ENCODE results near the gene MTERF1.
A peak's percentile ranks its signal among the peaks of the same experiment; 100 is the strongest.
"Not testable (repeated sequence)": the region's sequence is repeated elsewhere in the genome, so short reads cannot be mapped to it uniquely, and the experiment has no call there.

MTERF1 gene
- total RNA-seq, result 4.6 to 25.1 (median 11.5) reads per million in 17 experiments

GRCh38 chr7:91880413-91881241, at the start of gene MTERF1:
Gene MTERF1, minus strand, starts transcription at chr7:91880702. Its CDS starts 619 bp downstream, at chr7:91880083.
- peak; percentile 96 to 98 (median 97) for DNase-seq

GRCh38 chr7:91929463-91929862, 49.0 kb upstream of the MTERF1 start:
- DNase-seq, result no peak

- DNase-seq, result no peak
These were observed 47.4 kb upstream of the MTERF1 start for GRCh38 chr7:91927912-91928311.

- no peak for DNase-seq
These were observed 42.4 kb upstream of the MTERF1 start for GRCh38 chr7:91922857-91923256.

- DNase-seq, result no peak
These were observed 37.9 kb upstream of the MTERF1 start for GRCh38 chr7:91918356-91918755.

GRCh38 chr7:91916051-91916440, 35.5 kb upstream of the MTERF1 start:
- DNase-seq, result no peak

- no peak for DNase-seq
These were observed 35.0 kb upstream of the MTERF1 start for GRCh38 chr7:91915401-91916050.

- DNase-seq, result no peak
These were observed 33.1 kb upstream of the MTERF1 start for GRCh38 chr7:91913612-91914011.

GRCh38 chr7:91912494-91912893, 32.0 kb upstream of the MTERF1 start:
- DNase-seq, result no peak

- no peak for DNase-seq
These were observed 30.6 kb upstream of the MTERF1 start for GRCh38 chr7:91911121-91911520.

GRCh38 chr7:91910171-91910570, 29.7 kb upstream of the MTERF1 start:
- peak in 3 of 4 experiments; percentile 24 to 41 (median 30) for DNase-seq

GRCh38 chr7:91899563-91899962, 19.1 kb upstream of the MTERF1 start:
- no peak for DNase-seq

GRCh38 chr7:91898240-91898992, 17.9 kb upstream of the MTERF1 start:
- DNase-seq, result no peak

GRCh38 chr7:91894781-91895480, 14.4 kb upstream of the MTERF1 start:
- no peak for DNase-seq

- not testable (repeated sequence) for DNase-seq
These were observed 13.2 kb upstream of the MTERF1 start for GRCh38 chr7:91893699-91894098.

- DNase-seq, result no peak
These were observed 12.4 kb upstream of the MTERF1 start for GRCh38 chr7:91892821-91893340.

- no peak for DNase-seq
These were observed 11.7 kb upstream of the MTERF1 start for GRCh38 chr7:91892099-91892705.

- DNase-seq, result not testable (repeated sequence)
These were observed 8.0 kb upstream of the MTERF1 start for GRCh38 chr7:91888271-91889175.

GRCh38 chr7:91887336-91888213, 7.1 kb upstream of the MTERF1 start:
- DNase-seq, result not testable (repeated sequence)

Measured in suppressor macrophage (primary cell).